Measurements from ENCODE around the gene RALGPS2.

The RALGPS2 gene

DNA sequence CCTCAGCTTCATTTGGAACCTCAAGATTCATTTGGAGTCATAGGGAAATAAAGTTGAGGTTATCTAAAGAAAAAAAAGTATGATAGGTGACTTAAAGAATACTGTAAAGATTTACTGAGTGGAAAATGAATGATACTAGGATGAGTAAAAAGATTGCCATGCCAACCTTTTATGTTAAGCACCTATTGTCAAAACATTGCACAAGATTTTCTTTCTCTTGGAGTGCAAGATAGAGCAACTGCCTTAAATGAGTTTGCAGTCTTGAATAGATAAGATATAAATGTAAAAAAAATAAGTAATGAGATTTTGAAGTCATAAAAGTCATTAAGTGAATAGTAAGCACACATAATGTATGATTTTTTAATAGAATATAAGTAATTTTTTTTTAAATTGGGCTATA lies 150.9 kb downstream of the RALGPS2 start:
- Histone ChIP-seq H3K27me3 (ENCODE audit: control insufficient read depth, insufficient read depth, low read length) (no peaks in the 10 kb centered on the region), H3K27ac (ENCODE audit: low read depth, low read length) (no peak overlapping the region), H3K4me1 (ENCODE audit: control insufficient read depth, insufficient read depth, low read length) (peaks cover 7% of the 10 kb centered on the region), H3K9ac (ENCODE audit: low read length) (no peak overlapping the region), H3K4me3 (ENCODE audit: low read length) (no peak overlapping the region), H3K36me3 (ENCODE audit: control insufficient read depth, insufficient read depth, low read length) (no peaks in the 10 kb centered on the region)

DNA sequence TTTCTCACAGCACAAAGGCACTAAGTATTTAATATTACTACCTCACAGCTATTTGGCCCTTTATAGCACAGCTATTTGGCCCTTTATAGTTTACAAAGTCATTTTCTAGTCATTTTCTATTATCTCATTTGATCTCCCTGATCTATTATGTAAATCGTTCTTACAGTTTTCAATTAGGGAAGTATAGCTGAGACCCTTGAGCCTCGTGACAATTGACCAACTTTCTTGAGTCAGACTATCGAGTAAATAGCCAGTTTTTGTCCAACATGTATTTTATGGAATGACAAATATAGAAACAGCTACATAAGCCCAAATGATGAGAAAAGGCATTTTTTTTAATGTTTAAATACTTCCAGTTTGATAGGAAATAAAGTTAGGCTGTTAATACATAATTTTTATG lies 152.9 kb downstream of the RALGPS2 start:
- no peak overlapping the region for H3K9ac ChIP-seq (ENCODE audit: low read length)
- H3K4me1 ChIP-seq (ENCODE audit: control insufficient read depth, insufficient read depth, low read length) = no peaks in the 10 kb centered on the region
- no peak overlapping the region for H3K27ac ChIP-seq (ENCODE audit: low read depth, low read length)
- H3K36me3 ChIP-seq (ENCODE audit: control insufficient read depth, insufficient read depth, low read length) = no peaks in the 10 kb centered on the region
- H3K27me3 ChIP-seq (ENCODE audit: control insufficient read depth, insufficient read depth, low read length) = no peaks in the 10 kb centered on the region
- no peak overlapping the region for H3K4me3 ChIP-seq (ENCODE audit: low read length)

DNA sequence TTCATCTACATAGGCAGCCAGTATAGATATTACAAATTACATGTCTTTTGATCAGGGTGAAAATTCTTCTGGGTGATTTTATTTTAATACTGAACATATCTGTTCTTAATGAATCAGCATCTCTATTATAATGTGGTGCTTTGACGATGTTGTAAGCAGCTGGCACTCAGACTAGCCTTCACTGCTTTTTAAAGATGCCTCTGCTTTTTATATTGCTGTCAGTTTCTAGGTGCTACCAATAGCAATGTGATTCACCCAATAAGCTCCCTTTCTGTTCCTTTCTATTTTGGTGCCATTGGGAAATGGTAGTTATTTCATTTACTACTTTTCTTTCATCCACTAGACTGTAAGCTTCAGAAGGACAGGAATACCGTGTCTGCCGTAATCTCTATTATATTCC lies 156.9 kb downstream of the RALGPS2 start:
- Histone ChIP-seq H3K9ac (ENCODE audit: low read length) (no peak overlapping the region), H3K36me3 (ENCODE audit: control insufficient read depth, insufficient read depth, low read length) (no peaks in the 10 kb centered on the region), H3K4me3 (ENCODE audit: low read length) (no peak overlapping the region), H3K27me3 (ENCODE audit: control insufficient read depth, insufficient read depth, low read length) (no peaks in the 10 kb centered on the region), H3K27ac (ENCODE audit: low read depth, low read length) (no peak overlapping the region), H3K4me1 (ENCODE audit: control insufficient read depth, insufficient read depth, low read length) (no peaks in the 10 kb centered on the region)

DNA sequence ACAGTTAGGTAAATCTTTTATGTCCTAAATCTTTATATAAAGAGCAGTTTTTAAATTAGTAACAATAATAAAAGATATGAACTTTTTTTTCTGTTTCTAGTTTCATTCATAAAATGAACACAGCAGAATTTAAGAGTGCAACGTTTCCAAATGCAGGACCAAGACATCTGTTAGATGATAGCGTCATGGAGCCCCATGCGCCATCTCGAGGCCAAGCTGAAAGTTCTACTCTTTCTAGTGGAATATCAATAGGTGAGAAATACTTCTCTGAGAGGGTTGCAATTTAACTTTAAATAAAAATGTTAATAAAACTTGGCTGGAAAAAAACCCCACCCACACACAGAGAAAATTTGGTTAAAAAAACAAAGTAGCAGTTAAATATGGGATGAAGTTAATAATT lies 160.8 kb downstream of the RALGPS2 start:
- no peak overlapping the region for H3K27ac ChIP-seq (ENCODE audit: low read depth, low read length)
- H3K4me1 ChIP-seq (ENCODE audit: control insufficient read depth, insufficient read depth, low read length) = no peaks in the 10 kb centered on the region
- no peaks in the 10 kb centered on the region for H3K27me3 ChIP-seq (ENCODE audit: control insufficient read depth, insufficient read depth, low read length)
- no peak overlapping the region for H3K4me3 ChIP-seq (ENCODE audit: low read length)
- no peaks in the 10 kb centered on the region for H3K36me3 ChIP-seq (ENCODE audit: control insufficient read depth, insufficient read depth, low read length)
- H3K9ac ChIP-seq (ENCODE audit: low read length) = no peak overlapping the region

DNA sequence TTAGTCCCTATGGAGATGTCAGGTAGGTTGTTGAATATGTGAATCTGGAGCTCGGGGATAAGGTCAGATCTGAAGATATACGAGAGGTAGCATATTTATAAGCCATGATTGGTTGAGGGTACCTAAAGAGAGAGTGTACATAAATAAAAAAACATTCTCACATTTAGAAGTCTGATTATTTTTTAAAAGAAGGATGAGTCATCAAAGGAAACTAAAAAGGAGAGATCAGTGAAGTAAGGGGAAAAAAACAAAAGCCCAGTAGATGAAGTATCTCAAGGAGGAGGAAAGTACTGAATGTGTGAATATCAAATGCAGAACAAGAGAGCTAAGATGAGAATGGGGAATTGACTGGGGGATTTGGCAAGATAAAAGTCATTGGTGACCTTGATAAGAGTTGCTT lies 161.5 kb downstream of the RALGPS2 start:
- Histone ChIP-seq H3K4me3 (ENCODE audit: low read length) (no peak overlapping the region), H3K27me3 (ENCODE audit: control insufficient read depth, insufficient read depth, low read length) (no peaks in the 10 kb centered on the region), H3K36me3 (ENCODE audit: control insufficient read depth, insufficient read depth, low read length) (no peaks in the 10 kb centered on the region), H3K9ac (ENCODE audit: low read length) (no peak overlapping the region), H3K4me1 (ENCODE audit: control insufficient read depth, insufficient read depth, low read length) (no peaks in the 10 kb centered on the region), H3K27ac (ENCODE audit: low read depth, low read length) (no peak overlapping the region)

DNA sequence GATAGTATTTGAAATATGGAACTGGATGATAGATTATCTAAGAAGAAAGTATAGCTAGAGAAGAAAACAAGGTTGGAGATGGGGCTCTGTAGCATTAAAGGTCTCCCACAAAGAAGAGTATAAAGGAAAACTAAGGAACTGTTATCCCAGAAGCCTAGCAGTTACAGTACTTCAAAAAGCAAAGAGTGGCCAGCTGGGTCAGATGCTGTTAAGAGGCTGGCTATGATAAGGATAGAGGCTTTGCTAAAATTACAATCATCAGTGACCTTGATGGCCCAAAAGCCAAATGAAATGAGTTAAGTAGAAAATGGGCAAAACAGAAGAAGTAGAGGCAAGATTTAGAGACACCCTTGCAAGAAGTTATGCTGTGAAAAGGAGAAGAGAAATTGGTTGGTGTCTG lies 170.9 kb downstream of the RALGPS2 start:
- Histone ChIP-seq H3K27me3 (ENCODE audit: control insufficient read depth, insufficient read depth, low read length) (no peaks in the 10 kb centered on the region), H3K36me3 (ENCODE audit: control insufficient read depth, insufficient read depth, low read length) (peaks cover 4% of the 10 kb centered on the region), H3K9ac (ENCODE audit: low read length) (no peak overlapping the region), H3K4me1 (ENCODE audit: control insufficient read depth, insufficient read depth, low read length) (no peaks in the 10 kb centered on the region), H3K27ac (ENCODE audit: low read depth, low read length) (no peak overlapping the region), H3K4me3 (ENCODE audit: low read length) (no peak overlapping the region)

DNA sequence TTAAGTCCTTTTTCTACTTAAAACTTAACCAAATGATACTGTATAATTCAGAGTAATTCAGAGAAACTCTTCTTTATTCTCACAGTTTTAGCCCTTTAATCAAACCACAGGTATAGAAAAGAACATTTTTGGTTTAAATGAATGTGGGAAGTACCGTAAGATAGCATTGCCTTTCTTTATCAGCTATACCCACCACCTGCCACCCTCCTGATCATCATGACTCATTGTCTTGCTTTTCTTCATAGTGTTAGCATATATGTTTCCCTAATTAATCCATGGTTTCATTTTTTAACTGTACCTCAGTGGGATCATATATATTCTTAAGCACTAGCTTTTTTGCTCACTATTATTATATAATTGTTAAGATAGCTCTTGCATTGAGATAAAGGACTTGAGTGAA lies 173.4 kb downstream of the RALGPS2 start:
- H3K36me3 ChIP-seq (ENCODE audit: control insufficient read depth, insufficient read depth, low read length) = peaks cover 7% of the 10 kb centered on the region
- no peak overlapping the region for H3K4me3 ChIP-seq (ENCODE audit: low read length)

DNA sequence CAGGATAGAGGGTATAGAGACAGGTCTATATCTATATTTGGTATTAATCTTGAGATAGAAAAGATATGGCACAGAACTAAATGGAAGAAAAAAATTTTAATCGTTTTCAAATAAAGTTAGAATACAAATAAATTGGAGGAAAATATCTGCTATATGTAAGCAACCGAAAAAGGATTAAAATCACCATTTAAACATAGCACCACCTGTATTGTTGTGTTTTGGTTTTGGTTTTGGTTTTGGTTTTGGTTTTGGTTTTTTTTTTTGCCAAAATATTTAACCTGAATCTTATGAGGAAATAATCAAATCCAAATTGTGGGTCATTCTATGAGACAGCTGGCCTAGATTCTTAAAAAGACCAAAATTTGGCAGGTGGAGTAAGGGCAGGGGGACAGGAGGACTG lies 174.4 kb downstream of the RALGPS2 start:
- H3K27me3 ChIP-seq (ENCODE audit: control insufficient read depth, insufficient read depth, low read length) = no peaks in the 10 kb centered on the region
- no peak overlapping the region for H3K4me3 ChIP-seq (ENCODE audit: low read length)
- no peak overlapping the region for H3K27ac ChIP-seq (ENCODE audit: low read depth, low read length)
- peaks cover 4% of the 10 kb centered on the region for H3K36me3 ChIP-seq (ENCODE audit: control insufficient read depth, insufficient read depth, low read length)
- no peaks in the 10 kb centered on the region for H3K4me1 ChIP-seq (ENCODE audit: control insufficient read depth, insufficient read depth, low read length)
- H3K9ac ChIP-seq (ENCODE audit: low read length) = no peak overlapping the region

More for the DNA sequence above, 173.4 kb downstream of the RALGPS2 start:
- Histone ChIP-seq H3K9ac (ENCODE audit: low read length) (no peak overlapping the region), H3K27me3 (ENCODE audit: control insufficient read depth, insufficient read depth, low read length) (no peaks in the 10 kb centered on the region), H3K27ac (ENCODE audit: low read depth, low read length) (no peak overlapping the region), H3K4me1 (ENCODE audit: control insufficient read depth, insufficient read depth, low read length) (no peaks in the 10 kb centered on the region)

DNA sequence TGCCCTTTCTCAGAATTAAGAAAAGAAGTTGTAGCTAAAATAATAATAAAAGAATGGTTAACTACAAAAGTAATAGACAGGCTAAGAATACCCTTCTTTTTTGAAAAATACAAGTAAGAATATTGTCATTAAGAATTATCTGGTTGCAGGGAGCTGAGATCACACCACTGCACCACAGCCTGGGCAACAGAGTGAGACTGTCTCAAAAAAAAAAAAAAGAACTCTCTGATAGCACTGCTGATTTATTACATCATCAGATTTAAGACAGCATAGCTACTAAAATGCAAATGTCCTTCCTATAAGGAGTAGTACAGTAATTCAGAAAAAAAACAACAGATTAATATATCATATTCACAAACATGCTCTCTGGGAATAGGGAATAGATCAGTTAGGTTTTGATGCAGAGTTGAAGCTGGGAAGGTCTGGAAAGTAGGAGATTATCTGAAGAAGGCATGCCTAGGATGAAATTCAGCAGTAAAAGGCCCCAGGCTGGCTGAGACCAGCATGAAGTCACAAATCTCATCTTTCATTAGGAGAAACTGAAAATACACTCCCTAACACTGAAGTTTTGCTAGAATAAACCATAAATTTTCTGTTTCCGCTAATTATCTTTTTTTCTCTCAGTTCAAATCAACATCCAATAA lies 176.6 kb downstream of the RALGPS2 start:
- no peak overlapping the region for H3K4me3 ChIP-seq (ENCODE audit: low read length)
- peaks cover 4% of the 10 kb centered on the region for H3K36me3 ChIP-seq (ENCODE audit: control insufficient read depth, insufficient read depth, low read length)
- H3K4me1 ChIP-seq (ENCODE audit: control insufficient read depth, insufficient read depth, low read length) = no peaks in the 10 kb centered on the region
- no peaks in the 10 kb centered on the region for H3K27me3 ChIP-seq (ENCODE audit: control insufficient read depth, insufficient read depth, low read length)
- H3K9ac ChIP-seq (ENCODE audit: low read length) = no peak overlapping the region
- no peak overlapping the region for H3K27ac ChIP-seq (ENCODE audit: low read depth, low read length)

DNA sequence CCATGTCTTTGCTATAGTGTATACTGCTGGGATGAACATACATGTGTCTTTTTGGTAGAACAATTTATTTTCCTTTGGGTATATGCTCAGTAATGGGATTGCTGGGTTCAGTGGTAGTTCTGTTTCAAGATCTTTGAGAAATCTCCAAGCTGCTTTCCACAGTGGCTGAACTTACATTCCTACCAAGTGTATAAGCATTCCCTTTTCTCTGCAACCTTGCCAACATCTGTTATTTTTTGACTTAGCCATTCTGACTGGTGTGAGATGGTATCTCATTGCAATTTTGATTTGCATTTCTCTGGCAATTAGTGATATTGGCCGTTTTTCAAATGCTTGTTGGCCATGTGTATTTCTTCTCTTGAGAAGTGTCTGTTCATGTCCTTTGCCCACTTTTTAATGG lies 183.3 kb downstream of the RALGPS2 start:
- peaks cover 2% of the 10 kb centered on the region for H3K36me3 ChIP-seq (ENCODE audit: control insufficient read depth, insufficient read depth, low read length)

DNA sequence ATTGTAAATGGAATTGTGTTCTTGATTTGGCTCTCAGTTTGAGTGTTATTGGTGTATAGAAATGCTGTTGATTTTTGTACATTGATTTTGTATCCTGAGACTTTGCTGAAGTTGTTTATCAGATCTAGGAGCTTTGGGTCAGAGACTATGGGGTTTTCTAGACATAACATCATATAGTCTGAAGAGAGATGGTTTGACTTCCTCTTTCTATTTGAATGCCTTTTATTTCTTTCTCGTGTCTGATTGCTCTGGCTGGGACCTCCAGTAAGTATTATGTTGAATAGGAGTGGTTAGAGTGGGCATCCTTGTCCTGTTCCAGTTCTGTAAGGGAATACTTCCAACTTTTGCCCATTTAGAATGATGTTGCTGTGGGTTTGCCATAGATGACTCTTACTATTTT lies 185.0 kb downstream of the RALGPS2 start:
- Histone ChIP-seq H3K4me3 (ENCODE audit: low read length) (no peak overlapping the region), H3K27me3 (ENCODE audit: control insufficient read depth, insufficient read depth, low read length) (no peaks in the 10 kb centered on the region), H3K4me1 (ENCODE audit: control insufficient read depth, insufficient read depth, low read length) (no peaks in the 10 kb centered on the region), H3K27ac (ENCODE audit: low read depth, low read length) (no peak overlapping the region), H3K9ac (ENCODE audit: low read length) (no peak overlapping the region), H3K36me3 (ENCODE audit: control insufficient read depth, insufficient read depth, low read length) (peaks cover 2% of the 10 kb centered on the region)

More for the DNA sequence above, 183.3 kb downstream of the RALGPS2 start:
- H3K4me1 ChIP-seq (ENCODE audit: control insufficient read depth, insufficient read depth, low read length) = no peaks in the 10 kb centered on the region
- no peak overlapping the region for H3K4me3 ChIP-seq (ENCODE audit: low read length)
- no peak overlapping the region for H3K27ac ChIP-seq (ENCODE audit: low read depth, low read length)
- no peak overlapping the region for H3K9ac ChIP-seq (ENCODE audit: low read length)
- no peaks in the 10 kb centered on the region for H3K27me3 ChIP-seq (ENCODE audit: control insufficient read depth, insufficient read depth, low read length)

DNA sequence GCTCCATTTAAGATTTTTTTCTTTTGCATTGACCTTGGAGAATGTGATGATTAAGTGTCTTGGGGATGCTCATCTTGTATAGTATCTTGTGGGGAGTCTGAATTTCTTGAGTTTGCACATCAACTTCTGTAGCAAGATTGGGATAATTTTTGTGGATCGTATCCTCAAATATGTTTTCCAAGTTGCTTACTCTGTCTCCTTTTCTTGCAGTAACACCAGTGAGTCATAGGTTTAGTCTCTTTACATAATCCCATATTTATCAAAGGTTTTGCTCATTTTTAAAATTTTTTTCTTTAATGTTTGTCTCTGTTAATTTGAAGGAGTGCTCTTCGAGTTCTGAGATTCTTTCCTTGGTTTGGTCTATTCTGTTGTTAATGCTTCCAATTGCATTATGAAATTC lies 187.6 kb downstream of the RALGPS2 start:
- no peak overlapping the region for H3K9ac ChIP-seq (ENCODE audit: low read length)
- H3K27ac ChIP-seq (ENCODE audit: low read depth, low read length) = no peak overlapping the region
- peaks cover 2% of the 10 kb centered on the region for H3K36me3 ChIP-seq (ENCODE audit: control insufficient read depth, insufficient read depth, low read length)
- H3K4me3 ChIP-seq (ENCODE audit: low read length) = no peak overlapping the region
- H3K4me1 ChIP-seq (ENCODE audit: control insufficient read depth, insufficient read depth, low read length) = no peaks in the 10 kb centered on the region
- H3K27me3 ChIP-seq (ENCODE audit: control insufficient read depth, insufficient read depth, low read length) = no peaks in the 10 kb centered on the region

DNA sequence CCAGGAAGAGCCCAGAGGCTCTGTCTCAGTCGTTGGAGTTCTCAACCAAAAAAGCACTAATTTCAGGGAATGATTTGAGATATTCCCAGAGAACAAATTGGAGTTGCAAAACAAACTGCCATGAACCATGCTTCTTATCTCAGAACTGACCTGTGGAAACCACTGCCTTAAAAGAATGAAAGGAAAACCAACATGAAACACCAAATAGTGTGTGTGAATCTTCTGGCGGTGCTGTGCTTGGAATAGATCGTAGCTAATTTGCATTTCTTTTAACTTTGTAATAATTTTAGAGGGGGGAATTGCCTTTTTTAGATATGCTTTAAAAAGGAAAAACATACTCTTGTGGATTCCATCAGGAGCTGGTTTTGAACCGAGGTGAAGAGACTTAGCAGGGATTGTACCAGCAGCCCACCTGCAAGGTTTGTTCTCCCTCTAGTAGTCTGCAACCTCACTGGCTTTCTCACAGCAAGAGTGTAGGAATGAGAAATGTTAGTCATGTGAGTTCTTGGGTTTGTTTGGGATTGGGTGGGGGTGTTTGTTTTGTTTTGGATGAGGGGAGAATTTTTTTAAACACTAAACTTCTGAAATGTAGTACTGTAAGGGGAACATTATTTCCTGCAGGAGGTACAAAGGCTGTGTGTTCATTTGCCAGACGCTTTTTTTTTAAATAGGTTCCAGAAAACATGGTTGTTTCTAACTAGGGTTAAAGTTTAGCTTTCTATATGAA lies 191.6 kb downstream of the RALGPS2 start:
- Histone ChIP-seq H3K4me1 (ENCODE audit: control insufficient read depth, insufficient read depth, low read length) (peaks cover 14% of the 10 kb centered on the region), H3K36me3 (ENCODE audit: control insufficient read depth, insufficient read depth, low read length) (no peaks in the 10 kb centered on the region), H3K9ac (ENCODE audit: low read length) (no peak overlapping the region), H3K4me3 (ENCODE audit: low read length) (no peak overlapping the region), H3K27ac (ENCODE audit: low read depth, low read length) (no peak overlapping the region), H3K27me3 (ENCODE audit: control insufficient read depth, insufficient read depth, low read length) (no peaks in the 10 kb centered on the region)
